GM23248 (cell line): ENCODE measurements around the gene ATG2B. TPM values are rescaled to one million over a fixed set of nuclear protein-coding genes. Genes with fewer than 3 reads are reported as not detected.

Source experiments
- DNase-seq: peaks from one replicate; pipeline ENCODE4 v3.0.0-alpha.2; 2015
- H2AFZ ChIP-seq: fragments of 200-600 bp; sonication (generic); 2 replicates; pipeline ENCODE4 v1.6.1; 2016; ENCODE audit warnings: antibody characterized with exemption
- H3F3A ChIP-seq: fragments of 200-600 bp; sonication (generic); 2 replicates; pipeline ENCODE4 v1.6.1; 2016; ENCODE audit warnings: mild to moderate bottlenecking, antibody characterized with exemption, mixed run types; ENCODE audit not compliant: insufficient read depth
- H3K27ac ChIP-seq: fragments of 200-600 bp; sonication (generic); 2 replicates; pipeline ENCODE4 v1.5.1; 2016; ENCODE audit warnings: mild to moderate bottlenecking
- H3K27me3 ChIP-seq: fragments of 200-600 bp; sonication (generic); replicated peaks from 2 replicates; pipeline ENCODE4 v1.6.1; 2016; ENCODE audit warnings: mild to moderate bottlenecking; ENCODE audit not compliant: insufficient read depth
- H3K36me3 ChIP-seq: fragments of 200-600 bp; sonication (generic); 2 replicates; pipeline ENCODE4 v1.6.1; 2016; ENCODE audit warnings: low read depth, mild to moderate bottlenecking
- H3K4me1 ChIP-seq: fragments of 200-600 bp; sonication (generic); 2 replicates; pipeline ENCODE4 v1.6.1; 2016; ENCODE audit warnings: mild to moderate bottlenecking; ENCODE audit not compliant: insufficient read depth
- H3K4me2 ChIP-seq: fragments of 200-600 bp; sonication (generic); one replicate; pipeline ENCODE4 v1.6.1; 2016; ENCODE audit warnings: mild to moderate bottlenecking; ENCODE audit not compliant: unreplicated experiment
- H3K4me3 ChIP-seq: fragments of 200-600 bp; sonication (generic); 2 replicates; pipeline ENCODE4 v1.5.1; 2016; ENCODE audit warnings: mild to moderate bottlenecking
- H3K79me2 ChIP-seq: fragments of 200-600 bp; sonication (generic); 2 replicates; pipeline ENCODE4 v1.6.1; 2016; ENCODE audit warnings: mild to moderate bottlenecking; ENCODE audit not compliant: insufficient read depth
- H3K9ac ChIP-seq: fragments of 200-600 bp; sonication (generic); 2 replicates; pipeline ENCODE4 v1.6.1; 2016; ENCODE audit warnings: mild to moderate bottlenecking
- H3K9me2 ChIP-seq: fragments of 200-600 bp; sonication (generic); 2 replicates; pipeline ENCODE4 v1.6.1; 2016; ENCODE audit warnings: mixed run types, mild to moderate bottlenecking, moderate library complexity; ENCODE audit not compliant: insufficient read depth
- H3K9me3 ChIP-seq: fragments of 200-600 bp; sonication (generic); one replicate; pipeline ENCODE4 v1.6.1; 2017; ENCODE audit warnings: low read depth
- H4K20me1 ChIP-seq: fragments of 200-600 bp; sonication (generic); 2 replicates; pipeline ENCODE4 v1.6.0; 2016; ENCODE audit not compliant: insufficient read depth
- EZH2 ChIP-seq: fragments of 200-600 bp; sonication (generic); IDR thresholded peaks from 2 replicates; pipeline ENCODE4 v1.6.1; 2018; ENCODE audit warnings: antibody characterized with exemption, mild to moderate bottlenecking; ENCODE audit not compliant: insufficient read depth, poor library complexity, severe bottlenecking
- EZH2phosphoT487 ChIP-seq: fragments of 200-600 bp; sonication (generic); IDR thresholded peaks from 2 replicates; pipeline ENCODE4 v1.6.1; 2018; ENCODE audit warnings: antibody characterized with exemption, moderate library complexity, mild to moderate bottlenecking, low read depth; ENCODE audit not compliant: insufficient read depth
- WGBS, 2 experiments: methylation state at CpG; one replicate each; pipeline ENCODE4 v1.1.6; 2015 to 2017; ENCODE audit warnings: low lambda C conversion rate in 2 of 2, low coverage in 1 of 2; ENCODE audit errors: missing lambda C conversion rate in 2 of 2; 5-methylcytosine and 5-hydroxymethylcytosine counted together
- in situ Hi-C: fragments of 300-500 bp; cut with MboI; formaldehyde crosslinking; loops from 2 replicates; pipeline ENCODE4 v1.15.0; 2020
- polyA plus RNA-seq: library from polyadenylated mRNA; unstranded; fragments of >200 nt; fragmentation: Nextera tagmentation; extraction: Ambion mirVana; gene quantifications from 2 replicates; pipeline ENCODE4 v1.2.1, GENCODE V29; 2016
- total RNA-seq: library from RNA; depleted of rRNA; stranded (reverse); fragments of >200 nt; shearing (Covaris generic); gene quantifications from 2 replicates; pipeline ENCODE4 v1.2.3, GENCODE V29; 2014

ATG2B gene
- total and polyA plus RNA-seq, 2 experiments from 2014 or later: 2.9 to 10.7 TPM

GRCh38 chr14:96297000-96297399 lies 66.1 kb downstream of the ATG2B start:
- Histone ChIP-seq H3K27me3 (no peaks in the 10 kb centered on the region), H3K4me2 (no peak overlapping the region), H3K9me3 (no peaks in the 10 kb centered on the region), H3K4me1 (no peaks in the 10 kb centered on the region), H2AFZ (no peak overlapping the region), H3K36me3 (peaks cover under 1% of the 10 kb centered on the region; the same call in 1 of the 2 replicates), H3K9me2 (no peaks in the 10 kb centered on the region), H3K27ac (no peak overlapping the region), H3K79me2 (no peaks in the 10 kb centered on the region), H3F3A (no peaks in the 10 kb centered on the region), H4K20me1 (no peaks in the 10 kb centered on the region), H3K4me3 (no peak overlapping the region), H3K9ac (no peak overlapping the region)
- 98 to 100% methylated on average over 2 of the region's 2 CpGs for WGBS, 2 experiments
- peak; percentile 63 for DNase-seq
- TF ChIP-seq EZH2: no peak
- no peak for TF ChIP-seq EZH2phosphoT487
- in situ Hi-C loops: loop anchor here (10.0 to 25.0 kb wide), 2 partner anchors 118 to 760 kb away; partner anchors contain the start of gene GLRX5

GRCh38 chr14:96294246-96294645 lies 68.9 kb downstream of the ATG2B start:
- TF ChIP-seq EZH2: no peak
- no peak for TF ChIP-seq EZH2phosphoT487
- Histone ChIP-seq H3K4me1 (no peaks in the 10 kb centered on the region), H3K27ac (no peak overlapping the region), H3K4me2 (no peak overlapping the region), H2AFZ (no peak overlapping the region), H3K79me2 (no peaks in the 10 kb centered on the region), H3K9me2 (no peaks in the 10 kb centered on the region), H3K9ac (no peak overlapping the region), H3F3A (no peaks in the 10 kb centered on the region), H3K36me3 (peaks cover 21% of the 10 kb centered on the region), H3K27me3 (no peaks in the 10 kb centered on the region), H3K4me3 (no peak overlapping the region), H3K9me3 (no peaks in the 10 kb centered on the region), H4K20me1 (no peaks in the 10 kb centered on the region)
- 82 to 85% methylated on average over 7 of the region's 7 CpGs for WGBS, 2 experiments
- DNase-seq: no peak
- in situ Hi-C loops: loop anchor here (10.0 to 25.0 kb wide), 2 partner anchors 121 to 757 kb away; partner anchors contain the start of gene GLRX5

- Histone ChIP-seq H3K79me2 (no peaks in the 10 kb centered on the region), H3K36me3 (peaks cover 32% of the 10 kb centered on the region), H2AFZ (no peak overlapping the region), H3K4me1 (no peaks in the 10 kb centered on the region; the same call in 1 of the 2 replicates), H3K4me3 (no peak overlapping the region), H3F3A (no peaks in the 10 kb centered on the region), H3K9ac (no peak overlapping the region), H3K4me2 (no peak overlapping the region), H4K20me1 (no peaks in the 10 kb centered on the region), H3K27me3 (no peaks in the 10 kb centered on the region), H3K9me3 (no peaks in the 10 kb centered on the region), H3K27ac (no peak overlapping the region), H3K9me2 (no peaks in the 10 kb centered on the region)
- DNase-seq: no peak
- 93 to 96% methylated on average over 1 of the region's 1 CpG for WGBS, 2 experiments
- TF ChIP-seq EZH2 (no peak), EZH2phosphoT487 (no peak)
- in situ Hi-C loops: loop anchor here (25.0 kb wide), 1 partner anchor 751 kb away; the partner anchor contains the start of gene GLRX5
Measured at GRCh38 chr14:96287856-96288255, 75.3 kb downstream of the ATG2B start.

GRCh38 chr14:96286251-96286650 lies 76.9 kb downstream of the ATG2B start:
- H3K9me2 ChIP-seq: no peaks in the 10 kb centered on the region
- peaks cover 24% of the 10 kb centered on the region for H3K36me3 ChIP-seq
- H2AFZ ChIP-seq: no peak overlapping the region
- H3K9ac ChIP-seq: no peak overlapping the region
- H3K79me2 ChIP-seq: no peaks in the 10 kb centered on the region
- no peaks in the 10 kb centered on the region; the same call in 1 of the 2 replicates for H3K4me1 ChIP-seq
- H3K4me2 ChIP-seq: no peak overlapping the region
- WGBS, 2 experiments: 93 to 100% methylated on average over 1 of the region's 1 CpG
- H3K9me3 ChIP-seq: no peaks in the 10 kb centered on the region
- H3K27me3 ChIP-seq: no peaks in the 10 kb centered on the region
- no peak overlapping the region for H3K27ac ChIP-seq
- H3F3A ChIP-seq: no peaks in the 10 kb centered on the region
- DNase-seq: no peak
- H3K4me3 ChIP-seq: no peak overlapping the region
- in situ Hi-C loops: loop anchor here (25.0 kb wide), 1 partner anchor 749 kb away; the partner anchor contains the start of gene GLRX5
- no peaks in the 10 kb centered on the region for H4K20me1 ChIP-seq
- no peak for TF ChIP-seq EZH2
